ENCODE measurements around the gene THRB.

DNA sequence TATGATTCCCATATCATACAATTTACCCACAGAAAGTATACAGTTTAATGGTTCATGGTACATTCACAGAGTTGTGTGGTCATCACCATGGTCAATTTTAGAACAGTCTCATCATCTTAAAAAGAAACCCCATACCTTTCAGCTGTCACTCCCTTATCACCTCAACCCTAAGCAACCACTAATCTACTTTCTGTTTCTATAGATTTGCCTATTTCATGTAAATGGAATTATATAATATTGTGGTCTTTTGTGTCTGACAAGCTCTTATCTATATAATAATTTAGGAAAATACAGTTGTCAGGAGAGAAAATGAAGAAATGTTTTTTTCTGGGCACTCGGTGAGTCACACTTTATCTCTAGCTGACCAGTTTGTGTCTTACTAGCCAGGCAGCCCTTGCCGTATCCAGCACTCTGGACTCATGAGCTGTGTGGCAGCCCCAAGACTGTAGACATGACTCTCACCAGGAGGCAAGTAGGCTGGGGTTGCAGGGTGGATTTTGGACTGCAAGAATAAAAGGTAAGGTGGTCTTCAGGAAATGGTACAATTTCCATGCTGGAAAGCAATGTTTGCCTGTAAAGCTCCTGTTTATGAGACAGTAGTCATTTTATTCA lies 234.6 kb downstream of the THRB start:
- TF ChIP-seq POLR2AphosphoS5 (IDR thresholded peaks at IDR 0.05) (no peak), CTCF (IDR thresholded peaks at IDR 0.05) (no peak)
